Stimulated activated CD4-positive, alpha-beta T cell treated with anti-CD3 and anti-CD28 coated beads, TNF-alpha, amount 100 ng/mL, for 24 hours (primary cell): ENCODE measurements around the gene RAB40C.

Source experiments
- DNase-seq, 3 experiments: peaks; one replicate each; pipeline ENCODE4 v3.0.0-alpha.2; 2020; ENCODE audit warnings: low read depth in 3 of 3

Gene RAB40C

GRCh38 chr16:589658-590187, at the start of gene RAB40C:
Gene RAB40C (plus strand): TSS chr16:590066. CDS start chr16:590292, 226 bp downstream.
- DNase-seq: peak; percentile 97 to 99 (median 98)

- no peak for DNase-seq
Measured at GRCh38 chr16:540645-541340, 49.1 kb upstream of the RAB40C start.

- no peak for DNase-seq
Measured at GRCh38 chr16:543301-544164, 46.3 kb upstream of the RAB40C start.

- no peak for DNase-seq
Measured at GRCh38 chr16:544517-544916, 45.3 kb upstream of the RAB40C start.

- peak in 1 of 3 experiments; percentile 54 for DNase-seq
Measured at GRCh38 chr16:546909-547770, 42.7 kb upstream of the RAB40C start.

- no peak for DNase-seq
Measured at GRCh38 chr16:548586-548985, 41.3 kb upstream of the RAB40C start.

- DNase-seq: no peak
Measured at GRCh38 chr16:549544-550263, 40.2 kb upstream of the RAB40C start.

- DNase-seq: no peak
Measured at GRCh38 chr16:551210-551609, 38.7 kb upstream of the RAB40C start.

- DNase-seq: no peak
Measured at GRCh38 chr16:552171-552570, 37.7 kb upstream of the RAB40C start.

GRCh38 chr16:553601-554296, 36.1 kb upstream of the RAB40C start:
- DNase-seq: no peak

- DNase-seq: no peak
Measured at GRCh38 chr16:554297-554621, 35.6 kb upstream of the RAB40C start.

- no peak for DNase-seq
Measured at GRCh38 chr16:554640-555365, 35.1 kb upstream of the RAB40C start.

GRCh38 chr16:555528-556473, 34.1 kb upstream of the RAB40C start:
- DNase-seq: no peak

- no peak for DNase-seq
Measured at GRCh38 chr16:556474-557173, 33.2 kb upstream of the RAB40C start.

GRCh38 chr16:557463-558297, 32.2 kb upstream of the RAB40C start:
- no peak for DNase-seq

GRCh38 chr16:558298-559020, 31.4 kb upstream of the RAB40C start:
- no peak for DNase-seq

- DNase-seq: no peak
Measured at GRCh38 chr16:559021-559380, 30.9 kb upstream of the RAB40C start.
